Hindlimb muscle (tissue), 1 donor: ENCODE measurements around the gene CTIF. TPM values are rescaled to one million over a fixed set of nuclear protein-coding genes. Genes with fewer than 3 reads are reported as not detected.

Experiments used
- DNase-seq: peaks from one replicate; pipeline ENCODE4 v3.0.0-alpha.2; 2013
- polyA plus RNA-seq: library from polyadenylated mRNA; unstranded; fragments of 120-200 nt; gene quantifications from one replicate; pipeline ENCODE4 v1.2.1, GENCODE V29; 2013; ENCODE audit not compliant: insufficient read length

The CTIF gene
- polyA plus RNA-seq, 1 donor, result 47.1 TPM

GRCh38 chr18:48687346-48688042, 148.7 kb downstream of the CTIF start:
- DNase-seq, result no peak

DNA sequence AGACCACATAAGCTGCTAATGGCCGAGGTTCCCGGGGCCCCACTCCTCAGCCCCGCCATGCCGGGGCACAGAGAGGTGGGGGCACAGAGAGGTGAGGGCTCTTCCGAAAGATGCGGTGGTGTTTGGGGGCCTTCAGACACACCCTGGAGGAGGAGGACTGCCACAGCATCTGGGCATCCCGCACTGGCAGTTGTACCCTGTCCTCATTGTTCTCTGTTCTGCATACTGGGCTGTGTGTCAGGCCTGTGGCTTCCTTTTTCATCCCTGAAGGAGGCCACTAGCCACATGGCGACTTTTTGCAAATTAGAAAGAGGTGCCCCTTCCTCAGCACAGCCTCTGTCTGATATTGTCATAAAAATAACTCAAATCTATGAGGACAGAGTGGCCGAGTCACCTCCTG, 150.1 kb downstream of the CTIF start:
- DNase-seq, result no peak

GRCh38 chr18:48689548-48689947, 150.7 kb downstream of the CTIF start:
- DNase-seq, result no peak

- no peak for DNase-seq
Measured at GRCh38 chr18:48690494-48690893, 151.7 kb downstream of the CTIF start.

GRCh38 chr18:48693006-48693405, 154.2 kb downstream of the CTIF start:
- DNase-seq, result no peak

GRCh38 chr18:48693625-48694262, 154.9 kb downstream of the CTIF start:
- no peak for DNase-seq

DNA sequence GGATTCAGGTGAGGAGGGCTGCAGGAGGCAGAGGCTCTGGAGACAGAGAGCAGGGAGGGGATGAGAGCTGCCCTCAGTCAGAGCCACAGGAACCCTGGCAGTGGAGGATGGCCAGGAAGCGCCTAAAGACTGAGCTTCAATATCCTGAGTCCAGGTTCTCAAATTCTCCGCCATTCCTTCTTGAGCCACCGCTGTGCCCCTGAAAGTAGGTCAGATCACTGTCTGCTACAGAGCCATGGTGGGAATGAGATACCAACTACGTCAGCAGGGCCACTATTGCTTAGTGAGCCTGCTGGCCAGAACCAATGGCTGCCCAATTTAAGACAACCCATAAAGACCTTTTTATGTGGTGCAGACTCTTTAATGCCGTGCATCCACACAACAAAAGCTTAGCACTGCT, 155.5 kb downstream of the CTIF start:
- DNase-seq, result no peak

- DNase-seq, result no peak
Measured at GRCh38 chr18:48695671-48696070, 156.8 kb downstream of the CTIF start.

DNA sequence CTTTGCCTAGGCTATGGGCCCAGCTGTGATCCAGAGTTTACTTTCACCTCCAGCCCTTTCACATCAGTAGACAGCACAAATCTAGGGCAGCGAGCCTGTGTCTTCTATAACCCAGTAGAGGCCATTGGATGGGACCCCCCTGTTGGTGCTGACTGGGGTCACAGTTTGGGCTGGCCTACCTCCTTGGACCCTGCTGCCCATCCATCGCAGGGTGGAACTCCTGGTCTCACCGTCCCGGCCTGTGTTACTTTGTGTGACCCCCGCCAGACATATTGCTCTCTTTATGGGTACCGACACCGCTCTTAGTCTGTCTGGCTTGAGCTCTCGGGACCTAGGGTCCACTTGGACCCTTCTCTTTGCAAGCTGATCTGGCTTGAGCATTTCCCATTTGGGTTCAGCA, 157.4 kb downstream of the CTIF start:
- no peak for DNase-seq

GRCh38 chr18:48697441-48697840, 158.6 kb downstream of the CTIF start:
- DNase-seq, result no peak

- DNase-seq, result no peak
Measured at GRCh38 chr18:48698707-48699106, 159.9 kb downstream of the CTIF start.

DNA sequence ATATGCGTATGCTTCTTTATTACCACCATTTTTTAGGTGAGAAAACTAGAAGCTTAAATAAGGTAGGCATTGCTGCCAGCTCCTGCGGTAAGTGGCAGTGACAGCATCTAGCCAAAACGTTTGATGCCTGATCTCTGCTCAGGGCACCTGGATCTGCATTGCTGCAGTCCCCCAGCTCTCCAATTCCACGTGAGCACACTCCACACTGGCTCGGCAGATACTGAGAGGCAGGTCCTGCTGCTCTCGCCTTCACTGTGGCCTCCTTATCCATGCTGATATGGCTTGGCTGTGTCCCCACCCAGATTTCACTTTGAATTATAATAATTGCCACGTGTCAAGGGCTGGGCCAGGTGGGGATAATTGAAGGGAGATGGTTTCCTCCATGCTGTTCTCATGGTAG, 160.9 kb downstream of the CTIF start:
- no peak for DNase-seq

GRCh38 chr18:48700446-48700845, 161.6 kb downstream of the CTIF start:
- no peak for DNase-seq

- DNase-seq, result no peak
Measured at GRCh38 chr18:48702346-48703027, 163.7 kb downstream of the CTIF start.

DNA sequence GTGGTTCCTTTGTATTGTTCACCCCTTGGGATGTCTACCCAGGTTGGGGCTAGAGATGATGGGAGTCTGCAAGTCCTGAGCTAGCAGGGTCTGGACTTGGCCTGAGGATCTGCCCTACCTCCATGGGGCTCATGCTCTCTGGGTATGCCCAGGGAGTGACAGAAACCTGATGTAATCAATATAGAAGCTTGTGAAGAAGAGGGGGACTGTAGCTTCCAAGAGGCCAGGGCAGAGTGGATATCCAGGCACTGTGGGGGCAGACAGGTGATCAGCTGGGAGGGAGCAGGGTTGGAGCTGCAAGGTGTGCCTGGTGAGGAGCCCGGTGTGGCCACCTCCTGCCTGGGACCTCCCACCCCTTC, 164.2 kb downstream of the CTIF start:
- no peak for DNase-seq

DNA sequence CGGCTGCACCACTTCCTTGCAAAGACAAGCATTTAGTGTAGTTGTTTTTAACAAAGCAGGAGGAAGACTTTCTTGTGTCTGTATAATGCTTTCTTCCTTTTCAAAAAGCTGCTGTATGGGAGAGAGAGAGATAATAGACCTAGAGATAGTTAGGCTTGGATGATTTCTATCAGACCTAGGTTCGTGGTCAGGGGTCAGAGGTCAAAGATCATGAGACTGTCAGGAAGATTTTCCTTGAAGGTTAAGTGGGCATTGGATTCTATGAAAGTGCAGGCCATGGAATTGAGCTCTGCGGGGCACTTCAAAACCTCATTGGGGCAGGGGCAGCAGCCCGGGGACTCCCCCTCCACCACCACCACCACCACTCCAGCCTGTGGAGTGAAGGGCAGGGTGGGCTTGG, 164.6 kb downstream of the CTIF start:
- no peak for DNase-seq

DNA sequence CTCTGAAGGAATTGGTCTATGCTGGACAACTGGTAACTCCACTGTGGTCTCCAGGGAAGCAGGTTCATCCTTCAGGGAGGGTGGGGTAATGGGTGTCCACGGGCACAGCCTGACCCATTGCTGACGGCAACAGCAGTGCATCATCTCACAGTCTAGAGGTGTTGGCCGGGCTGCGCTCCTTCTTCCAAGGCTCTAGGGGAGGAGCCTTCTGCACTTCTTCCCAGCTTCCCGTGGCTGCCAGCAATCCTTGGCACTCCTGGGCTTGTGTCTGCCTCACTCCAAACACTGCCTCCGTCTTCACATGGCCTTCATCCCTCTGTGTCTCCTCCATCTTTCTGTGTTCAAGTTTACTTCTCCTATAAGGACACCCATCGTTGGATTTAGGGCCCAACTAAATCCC, 166.2 kb downstream of the CTIF start:
- DNase-seq, result no peak

GRCh38 chr18:48705531-48705930, 166.7 kb downstream of the CTIF start:
- DNase-seq, result no peak

GRCh38 chr18:48706731-48707130, 167.9 kb downstream of the CTIF start:
- DNase-seq, result no peak

- DNase-seq, result no peak
Measured at GRCh38 chr18:48707636-48708296, 168.9 kb downstream of the CTIF start.

GRCh38 chr18:48708807-48709206, 170.0 kb downstream of the CTIF start:
- DNase-seq, result no peak

- DNase-seq, result no peak
Measured at GRCh38 chr18:48709371-48710062, 170.7 kb downstream of the CTIF start.
